Posterior cingulate gyrus (tissue), 11 donors: ENCODE measurements around the gene NFIX.

Experiments used
- DNase-seq, 10 donors: peaks; one replicate each; pipeline versions ENCODE4 v3.0.0 to v3.0.0-alpha.2; 2020 to 2021; ENCODE audit warnings: mixed read lengths in 3 of 10
- intact Hi-C: fragments of 100-400 bp; cut with DNase I; formaldehyde crosslinking; loops from one replicate; pipeline ENCODE4 v1.15.1; 2023

NFIX gene

DNA sequence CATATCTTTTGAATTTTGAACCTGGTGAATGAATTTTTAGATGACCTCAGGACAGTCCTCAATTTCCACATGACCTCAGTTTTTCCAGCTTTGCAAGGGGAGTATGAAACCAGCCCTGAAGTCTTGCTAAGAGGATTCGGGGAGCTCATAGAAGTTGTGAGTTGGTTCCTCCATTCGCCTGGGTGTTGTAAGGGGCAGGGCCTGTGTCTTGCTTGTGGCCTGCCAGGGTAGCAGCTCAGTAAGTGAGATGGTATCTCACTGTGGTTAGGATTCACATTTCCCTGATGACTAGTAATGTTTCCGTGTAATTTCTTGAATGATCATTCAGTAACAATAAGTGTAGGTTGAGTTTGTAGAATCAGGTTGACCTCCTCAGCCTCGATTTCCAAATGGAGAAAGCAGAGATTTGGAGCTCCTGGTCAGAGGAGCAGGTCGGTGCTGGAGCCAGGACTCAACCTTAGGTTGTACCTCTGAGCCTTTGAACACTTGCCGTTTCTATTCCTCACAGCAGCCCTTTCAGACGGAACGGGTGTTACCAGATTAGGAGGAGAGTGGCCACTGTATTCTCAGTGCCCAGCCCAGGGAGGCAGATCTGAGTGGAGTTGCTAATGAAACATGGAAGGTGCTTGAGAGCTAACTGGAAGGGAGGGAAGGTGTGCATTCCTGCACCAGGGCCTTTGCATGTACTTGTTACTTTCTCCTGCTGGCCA, 137.4 kb downstream of the NFIX start:
- intact Hi-C loops: no loop called here
- DNase-seq: peak in 1 of 10 donors; percentile 62

DNA sequence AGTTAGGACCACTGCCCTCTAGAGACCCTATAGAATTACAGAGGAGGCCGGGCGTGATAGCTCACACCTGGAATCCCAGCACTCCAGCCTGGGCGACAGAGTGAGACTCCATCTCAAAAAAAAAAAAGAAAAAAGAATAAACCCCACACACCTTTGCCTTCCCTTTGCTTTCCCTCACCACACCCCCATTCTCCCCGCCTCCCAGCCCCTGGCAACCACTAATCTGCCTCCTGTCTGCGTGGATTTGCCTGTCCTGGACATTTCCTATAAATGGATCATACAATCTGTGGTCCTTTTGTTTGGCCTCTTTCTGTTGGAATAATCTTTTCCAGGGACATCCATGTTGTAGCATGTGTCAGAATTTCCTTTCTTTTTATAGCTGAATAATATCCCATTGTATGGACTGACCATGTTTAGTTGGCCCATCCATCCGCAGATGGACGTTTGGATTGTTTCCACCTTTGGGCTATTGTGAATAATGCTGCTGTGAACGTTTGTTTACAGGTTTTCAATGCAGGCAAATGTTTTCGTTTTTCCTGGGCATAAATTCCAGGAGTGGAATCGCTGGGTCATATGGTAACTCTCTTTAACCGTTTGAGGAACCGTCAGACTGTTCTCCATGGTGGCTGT, 138.1 kb downstream of the NFIX start:
- peak in 3 of 10 donors; percentile 42 to 83 (median 45) for DNase-seq

DNA sequence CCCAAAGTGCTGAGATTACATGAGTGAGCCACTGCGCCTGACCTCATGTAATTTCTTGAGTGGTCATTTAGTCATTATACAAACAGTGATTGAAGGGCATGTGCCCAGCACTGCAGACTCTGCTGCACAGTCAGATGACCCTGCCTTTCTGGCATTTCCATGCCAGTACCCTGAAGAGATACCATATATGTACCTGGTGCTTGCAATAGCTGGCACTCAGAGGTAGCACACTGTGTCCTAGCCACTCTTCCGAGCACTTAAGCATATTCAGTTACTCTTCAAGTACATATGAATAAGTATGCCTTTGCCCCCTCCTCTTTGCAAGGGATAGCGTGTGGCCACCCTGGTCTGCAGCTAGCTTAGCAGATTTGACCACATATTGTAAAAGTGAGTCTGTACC, 139.4 kb downstream of the NFIX start:
- no peak for DNase-seq
- intact Hi-C loops: no loop called here

More for the DNA sequence above, 138.1 kb downstream of the NFIX start:
- intact Hi-C loops: no loop called here

DNA sequence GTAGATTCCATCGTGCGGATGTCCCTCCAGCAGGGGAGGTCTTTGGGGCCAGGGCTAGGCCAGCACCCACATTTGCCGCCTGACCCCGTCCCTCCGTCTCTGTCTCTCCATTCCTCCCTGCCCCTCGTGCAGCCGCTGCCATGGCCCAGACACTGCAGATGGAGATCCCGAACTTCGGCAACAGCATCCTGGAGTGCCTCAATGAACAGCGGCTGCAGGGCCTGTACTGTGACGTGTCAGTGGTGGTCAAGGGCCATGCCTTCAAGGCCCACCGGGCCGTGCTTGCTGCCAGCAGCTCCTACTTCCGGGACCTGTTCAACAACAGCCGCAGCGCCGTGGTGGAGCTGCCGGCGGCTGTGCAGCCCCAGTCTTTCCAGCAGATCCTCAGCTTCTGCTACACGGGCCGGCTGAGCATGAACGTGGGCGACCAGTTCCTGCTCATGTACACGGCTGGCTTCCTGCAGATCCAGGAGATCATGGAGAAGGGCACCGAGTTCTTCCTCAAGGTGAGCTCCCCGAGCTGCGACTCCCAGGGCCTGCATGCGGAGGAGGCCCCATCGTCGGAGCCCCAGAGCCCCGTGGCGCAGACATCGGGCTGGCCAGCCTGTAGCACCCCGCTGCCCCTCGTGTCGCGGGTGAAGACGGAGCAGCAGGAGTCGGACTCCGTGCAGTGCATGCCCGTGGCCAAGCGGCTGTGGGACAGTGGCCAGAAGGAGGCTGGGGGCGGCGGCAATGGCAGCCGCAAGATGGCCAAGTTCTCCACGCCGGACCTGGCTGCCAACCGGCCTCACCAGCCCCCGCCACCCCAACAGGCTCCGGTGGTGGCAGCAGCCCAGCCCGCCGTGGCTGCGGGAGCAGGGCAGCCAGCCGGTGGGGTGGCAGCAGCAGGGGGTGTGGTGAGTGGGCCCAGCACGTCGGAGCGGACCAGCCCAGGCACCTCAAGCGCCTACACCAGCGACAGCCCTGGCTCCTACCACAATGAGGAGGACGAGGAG, 140.1 kb downstream of the NFIX start:
- peak in 3 of 10 donors; percentile 82 to 91 (median 90) for DNase-seq
- intact Hi-C loops: no loop called here

DNA sequence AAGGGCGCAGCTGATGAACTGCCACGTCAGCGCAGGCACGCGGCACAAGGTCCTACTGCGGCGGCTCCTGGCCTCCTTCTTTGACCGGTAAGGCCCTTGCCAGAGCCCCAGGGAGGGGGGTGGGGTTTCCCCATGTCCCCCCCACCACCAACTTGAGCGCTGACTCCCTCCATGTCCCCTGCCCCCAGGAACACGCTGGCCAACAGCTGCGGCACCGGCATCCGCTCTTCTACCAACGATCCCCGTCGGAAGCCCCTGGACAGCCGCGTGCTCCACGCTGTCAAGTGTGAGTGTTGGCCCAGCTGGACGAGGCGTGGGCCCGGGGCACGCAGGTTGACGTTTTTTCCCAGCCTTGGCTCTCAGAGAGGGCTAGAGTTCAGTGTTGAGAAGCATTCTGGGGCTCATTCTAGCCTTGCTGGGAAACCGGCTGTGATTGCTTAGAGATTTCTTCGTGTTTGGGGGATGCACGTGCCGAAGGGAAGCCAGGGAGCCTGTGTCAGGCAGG, 142.1 kb downstream of the NFIX start:
- no peak for DNase-seq
- intact Hi-C loops: no loop called here

DNA sequence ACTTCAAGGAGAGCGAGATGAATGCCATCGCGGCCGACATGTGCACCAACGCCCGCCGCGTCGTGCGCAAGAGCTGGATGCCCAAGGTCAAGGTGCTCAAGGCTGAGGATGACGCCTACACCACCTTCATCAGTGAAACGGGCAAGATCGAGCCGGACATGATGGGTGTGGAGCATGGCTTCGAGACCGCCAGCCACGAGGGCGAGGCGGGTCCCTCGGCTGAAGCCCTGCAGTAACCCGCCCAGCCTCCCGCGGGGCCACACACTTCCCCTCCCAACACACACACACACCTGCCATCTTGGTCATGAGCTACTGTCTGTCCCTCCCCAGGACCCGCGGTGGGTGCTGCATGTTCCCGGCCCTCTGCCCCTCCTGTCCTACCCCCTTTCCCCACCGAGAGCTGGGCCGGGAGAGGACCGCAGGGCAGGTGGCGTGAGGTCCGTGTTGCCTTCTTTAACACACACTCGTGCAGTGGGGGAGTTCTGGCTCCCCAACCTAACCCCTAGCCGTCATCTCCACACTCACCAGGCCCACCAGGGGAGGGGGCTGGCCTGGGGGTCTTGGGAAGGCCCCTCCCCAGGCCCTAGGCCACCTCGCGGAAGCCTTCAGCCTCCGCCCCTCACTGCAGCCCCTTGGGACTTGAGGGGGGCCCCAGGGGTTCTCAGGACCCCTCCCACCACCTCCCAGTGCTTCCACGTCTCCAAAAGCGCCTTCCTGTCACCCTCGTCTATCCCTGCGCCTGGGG, 143.1 kb downstream of the NFIX start:
- no peak for DNase-seq
- intact Hi-C loops: no loop called here

DNA sequence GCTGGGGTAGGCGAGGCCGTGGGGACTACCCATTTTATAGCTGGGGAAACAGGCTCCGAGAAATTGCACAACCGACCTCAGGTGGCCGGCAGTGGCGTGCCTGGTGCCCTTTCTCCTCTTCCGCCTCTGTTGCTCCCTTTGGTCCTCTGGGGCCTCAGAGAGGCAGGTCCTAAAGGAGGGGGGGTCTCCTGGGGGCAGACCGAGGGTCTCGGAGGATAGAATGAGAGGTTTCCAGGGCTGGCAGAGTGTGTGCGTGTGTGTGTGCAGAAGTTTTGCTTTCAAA, 143.6 kb downstream of the NFIX start:
- intact Hi-C loops: no loop called here
- DNase-seq: peak in 1 of 10 donors; percentile 72

DNA sequence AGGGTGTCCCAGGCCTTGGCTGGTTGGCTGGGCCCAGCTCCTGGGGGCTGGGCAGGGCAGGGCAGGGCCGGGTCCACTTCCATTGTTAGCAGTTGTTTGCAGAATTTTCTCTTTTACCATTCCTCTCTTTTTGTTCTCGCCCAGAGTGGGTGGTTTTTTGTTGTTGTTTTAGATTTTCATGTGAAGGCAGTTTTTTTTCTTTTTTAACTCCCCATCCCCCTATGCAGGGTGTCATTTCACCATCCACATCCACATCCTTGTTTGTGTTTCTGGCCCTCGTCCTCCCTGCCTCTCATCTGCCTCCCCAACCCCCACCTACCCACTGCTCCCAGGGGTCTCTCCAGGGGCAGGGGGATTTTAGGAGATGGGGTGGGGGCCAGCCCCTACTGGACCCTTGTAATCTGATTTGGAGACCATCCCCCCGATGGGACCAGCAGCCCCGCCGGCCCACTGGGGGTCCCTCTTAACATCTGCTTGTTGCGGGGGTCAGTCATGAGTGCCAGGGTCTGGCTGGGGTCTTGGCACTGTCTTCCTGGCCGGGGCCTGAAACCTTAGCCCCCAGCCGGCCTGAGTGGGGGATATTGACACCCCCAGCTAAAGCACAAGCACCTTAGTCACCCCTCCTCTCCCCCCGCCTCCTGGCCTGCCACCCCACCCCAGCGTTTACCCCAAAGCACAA, 144.5 kb downstream of the NFIX start:
- intact Hi-C loops: no loop called here
- DNase-seq: peak in 1 of 10 donors; percentile 62

DNA sequence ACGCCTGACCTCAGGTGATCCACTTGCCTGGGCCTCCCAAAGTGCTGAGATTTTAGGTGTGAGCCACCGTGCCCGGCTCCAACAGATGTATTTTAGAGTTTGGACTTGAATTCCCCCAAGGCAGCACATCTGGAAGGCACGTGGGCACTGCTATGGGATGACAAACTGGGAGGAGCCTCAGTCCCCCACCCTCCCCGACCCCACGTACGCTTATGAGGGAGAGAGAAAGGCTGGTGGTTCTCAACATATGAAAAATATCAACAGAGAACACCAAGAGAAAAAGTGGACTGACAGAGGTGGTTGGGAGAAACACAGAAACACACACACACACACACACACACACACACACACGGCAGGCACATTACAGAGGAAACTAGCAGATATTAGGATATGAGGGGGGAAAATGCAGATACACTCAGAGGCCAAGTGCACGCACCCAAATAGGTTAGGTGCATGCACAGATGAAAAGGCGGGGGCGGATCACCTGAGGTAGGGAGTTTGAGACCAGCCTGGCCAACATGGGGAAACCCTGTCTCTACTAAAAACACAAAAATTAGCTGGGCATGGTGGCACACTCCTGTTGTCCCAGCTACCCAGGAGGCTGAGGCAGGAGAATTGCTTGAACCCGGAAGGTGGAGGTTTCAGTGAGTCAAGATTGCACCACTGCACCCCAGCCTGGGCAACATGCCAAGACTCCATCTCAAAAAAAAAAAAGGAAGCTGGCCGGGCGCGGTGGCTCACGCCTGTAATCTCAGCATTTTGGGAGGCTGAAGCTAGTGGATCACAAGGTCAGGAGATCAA, 151.7 kb downstream of the NFIX start:
- intact Hi-C loops: no loop called here
- no peak for DNase-seq
